Heart left ventricle (tissue), 16 donors: ENCODE measurements around the gene DNAJC25. TPM values are rescaled to one million over a fixed set of nuclear protein-coding genes. Genes with fewer than 3 reads are reported as not detected.
A peak's percentile ranks its signal among the peaks of the same experiment; 100 is the strongest.

Source experiments
- ATAC-seq, 4 donors: fragments of 200-7000 bp; cut with Tn5 transposase; one replicate each; pipeline ENCODE4 v1.9.1; 2020 to 2022; ENCODE audit warnings: moderate library complexity in 4 of 4, mild to moderate bottlenecking in 3 of 4, moderate number of reproducible peaks in 1 of 4
- DNase-seq, 5 donors: peaks; one replicate each; pipeline ENCODE4 v3.0.0-alpha.2; 2020
- H3K27ac ChIP-seq, 12 donors: fragments of 200-600 bp; sonication (generic) in 4 of 12; one replicate each; pipeline versions ENCODE4 v1.5.0 to v1.8.0; 2016 to 2022; ENCODE audit warnings: mild to moderate bottlenecking in 2 of 12
- H3K27me3 ChIP-seq, 9 donors: fragments of 200-600 bp; sonication (generic) in 2 of 9; one replicate each; pipeline versions ENCODE4 v1.5.1 to v1.8.0; 2016 to 2022; ENCODE audit warnings: mild to moderate bottlenecking in 3 of 9
- H3K36me3 ChIP-seq, 9 donors: fragments of 200-600 bp; sonication (generic) in 2 of 9; one replicate each; pipeline versions ENCODE4 v1.5.0 to v1.8.0; 2018 to 2022; ENCODE audit warnings: mild to moderate bottlenecking in 2 of 9
- H3K4me1 ChIP-seq, 12 donors: fragments of 200-600 bp; sonication (generic) in 4 of 12; one replicate each; pipeline versions ENCODE4 v1.5.0 to v1.8.0; 2016 to 2022; ENCODE audit warnings: mild to moderate bottlenecking in 3 of 12
- H3K4me3 ChIP-seq, 12 donors: fragments of 200-600 bp; sonication (generic) in 4 of 12; one replicate each; pipeline versions ENCODE4 v1.5.0 to v1.8.0; 2017 to 2022; ENCODE audit warnings: mild to moderate bottlenecking in 9 of 12, moderate library complexity in 4 of 12
- H3K9me3 ChIP-seq, 12 donors: fragments of 200-600 bp; sonication (generic) in 4 of 12; one replicate each; pipeline versions ENCODE4 v1.5.0 to v1.8.0; 2016 to 2022; ENCODE audit warnings: mild to moderate bottlenecking in 1 of 12
- POLR2A ChIP-seq, 2 donors: fragments of 450-650 bp; IDR thresholded peaks; one replicate each; pipeline ENCODE4 v1.6.1; 2017; ENCODE audit warnings: antibody characterized with exemption in 2 of 2, mild to moderate bottlenecking in 2 of 2, moderate library complexity in 2 of 2
- WGBS, 4 donors: extraction: QIAGEN DNeasy Blood & Tissue Kit in 2 of 4; methylation state at CpG; one replicate each; pipeline versions ENCODE4 v1.1.5 to v1.1.7; 2013 to 2018; 5-methylcytosine and 5-hydroxymethylcytosine counted together
- intact Hi-C, 10 donors: fragments of 100-400 bp; cut with DNase I; formaldehyde crosslinking; loops; one replicate each; pipeline versions ENCODE4 v1.11.1 to v1.14.2; 2022
- polyA plus RNA-seq, 2 donors: library from polyadenylated mRNA; stranded (reverse); fragments of 200-250 nt; gene quantifications; one replicate each; pipeline ENCODE4 v1.2.3, GENCODE V29; 2013
- total RNA-seq, 9 donors: library from RNA; depleted of rRNA in 2 of 9; stranded (reverse); fragments of >200 nt in 2 of 9; fragmentation: NEBNext Ultra II Directional in 3 of 9; extraction: Animal tissue kit (Norgen Biotek cat#: 25700) in 3 of 9; gene quantifications; one replicate each; pipeline versions ENCODE4 v1.1.0 to v1.2.4, GENCODE V29; 2016 to 2023
- TF ChIP-seq, protein P1 (sequence below), 12 donors: fragments of 200-600 bp; sonication (generic) in 4 of 12; IDR thresholded peaks; one replicate each; pipeline versions ENCODE4 v1.5.0 to v1.8.0; 2018 to 2022; ENCODE audit warnings: antibody characterized with exemption in 12 of 12, mild to moderate bottlenecking in 5 of 12
- donor health status: ischemic (EF 13 %, LVEDD 7.1; RV severe dilation, severe dysfunction).
- donor health status: healthy with polysubstance abuse.
- donor health status: DM: no; HTN: yes; CAD: no.
- donor health status: DM: no; HTN: no; CAD: no.
- donor health status: ischemic (EF 25% LVEDD 6.9; RV normal size, moderate dysfunction).
- donor health status: ischemic (EF 25% LVEDD 5.7; RV mildly dilated, moderate dysfunction).
- donor health status: healthy.
- donor health status: DM: yes; HTN: yes; CAD: no.
- donor health status: ischemic (EF 35%, LVEDD 5.7; RV mildly dilated, moderate dysfunction).
- donor health status: nonischemic (EF 11% LVEDD 7.7; RV severe dilation, severe dysfunction).
- donor health status: DM: yes; HTN: yes; CAD: no.
- donor health status: PGD.
- donor health status: ischemic (EF 29% LVEDD 5.4; RV normal size, mild dysfunction).
- donor health status: nonischemic (EF 23%, LVEDD 6.1; RV moderate dilation, normal function).

Gene DNAJC25
- total and polyA plus RNA-seq, 11 donors, result 3.8 to 8.2 (median 5.0) TPM

DNA sequence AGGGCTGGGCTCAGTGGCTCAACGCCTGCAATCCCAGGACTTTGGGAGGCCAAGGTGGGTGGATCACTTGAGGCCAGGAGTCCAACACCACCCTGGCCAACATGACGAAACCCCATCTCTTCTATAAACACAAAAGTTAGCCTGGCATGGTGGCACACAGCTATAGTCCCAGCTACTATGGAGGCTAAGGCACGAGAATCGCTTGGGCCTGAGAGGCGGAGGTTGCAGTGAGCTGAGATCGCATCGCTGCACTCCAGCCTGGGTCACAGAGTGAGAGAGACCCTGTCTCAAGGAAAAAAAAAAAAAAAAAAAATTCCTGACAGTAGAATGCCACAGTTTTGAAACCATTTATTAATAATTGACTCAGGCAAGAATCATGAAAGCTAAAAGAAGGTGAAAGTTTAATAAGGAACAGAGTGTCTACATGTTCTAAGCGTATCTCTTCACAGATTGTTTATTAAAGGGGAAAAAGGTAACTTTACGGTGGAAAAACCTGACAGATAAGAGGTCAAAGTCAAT is 26.0 kb upstream of the DNAJC25 start:
- DNase-seq (no peak), ATAC-seq (no peak)
- intact Hi-C loops, result loop anchor here in 1 of 10 donors (10.0 kb wide), 1 partner anchor 470 kb away; no protein-coding TSS in a partner anchor
- Histone ChIP-seq H3K27ac (no peak overlapping the region), H3K9me3 (no peaks in the 10 kb centered on the region), H3K27me3 (peaks cover 0 to 7% (median 0%) of the 10 kb centered on the region in 9 donors), H3K36me3 (no peaks in the 10 kb centered on the region), H3K4me1 (peaks cover 0 to 8% (median 0%) of the 10 kb centered on the region in 12 donors), H3K4me3 (no peak overlapping the region)
- 87 to 93% (median 92%) methylated on average over 9 of the region's 9 CpGs for WGBS, 4 donors
- TF ChIP-seq POLR2A (IDR thresholded peaks at IDR 0.05), result no peak
- TF ChIP-seq, protein P1, sequence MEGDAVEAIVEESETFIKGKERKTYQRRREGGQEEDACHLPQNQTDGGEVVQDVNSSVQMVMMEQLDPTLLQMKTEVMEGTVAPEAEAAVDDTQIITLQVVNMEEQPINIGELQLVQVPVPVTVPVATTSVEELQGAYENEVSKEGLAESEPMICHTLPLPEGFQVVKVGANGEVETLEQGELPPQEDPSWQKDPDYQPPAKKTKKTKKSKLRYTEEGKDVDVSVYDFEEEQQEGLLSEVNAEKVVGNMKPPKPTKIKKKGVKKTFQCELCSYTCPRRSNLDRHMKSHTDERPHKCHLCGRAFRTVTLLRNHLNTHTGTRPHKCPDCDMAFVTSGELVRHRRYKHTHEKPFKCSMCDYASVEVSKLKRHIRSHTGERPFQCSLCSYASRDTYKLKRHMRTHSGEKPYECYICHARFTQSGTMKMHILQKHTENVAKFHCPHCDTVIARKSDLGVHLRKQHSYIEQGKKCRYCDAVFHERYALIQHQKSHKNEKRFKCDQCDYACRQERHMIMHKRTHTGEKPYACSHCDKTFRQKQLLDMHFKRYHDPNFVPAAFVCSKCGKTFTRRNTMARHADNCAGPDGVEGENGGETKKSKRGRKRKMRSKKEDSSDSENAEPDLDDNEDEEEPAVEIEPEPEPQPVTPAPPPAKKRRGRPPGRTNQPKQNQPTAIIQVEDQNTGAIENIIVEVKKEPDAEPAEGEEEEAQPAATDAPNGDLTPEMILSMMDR (IDR thresholded peaks at IDR 0.05), result no peak

DNA sequence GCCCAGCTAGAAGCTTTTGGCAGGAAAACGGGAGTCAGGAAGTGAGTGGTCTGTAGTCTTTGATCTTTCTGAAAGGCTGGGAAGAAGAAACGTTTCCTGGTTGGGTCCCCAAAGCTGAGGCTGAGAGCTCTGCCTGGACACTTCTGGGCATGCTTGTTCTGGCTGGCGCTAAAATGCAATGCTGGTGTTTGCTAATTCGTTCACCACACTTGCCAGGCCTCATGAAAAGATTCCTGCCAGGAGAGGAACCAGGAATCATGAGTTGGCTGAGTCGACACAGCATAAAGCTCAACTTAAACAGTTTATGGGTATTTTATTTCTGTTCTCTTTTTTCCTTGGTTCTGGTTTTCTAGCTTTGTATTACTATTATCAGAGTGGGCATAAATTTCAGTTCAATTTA is 21.0 kb upstream of the DNAJC25 start:
- Histone ChIP-seq H3K4me3 (no peak overlapping the region), H3K27me3 (peaks cover 0 to 7% (median 0%) of the 10 kb centered on the region in 9 donors), H3K4me1 (peaks cover 0 to 5% (median 0%) of the 10 kb centered on the region in 12 donors), H3K9me3 (no peaks in the 10 kb centered on the region), H3K27ac (no peak overlapping the region), H3K36me3 (no peaks in the 10 kb centered on the region)
- TF ChIP-seq, protein P1 (IDR thresholded peaks at IDR 0.05), result no peak
- no peak for TF ChIP-seq POLR2A (IDR thresholded peaks at IDR 0.05)
- 62 to 72% (median 67%) methylated on average over 5 of the region's 5 CpGs for WGBS, 4 donors
- intact Hi-C loops, result no loop called here
- no peak for DNase-seq
- no peak for ATAC-seq

DNA sequence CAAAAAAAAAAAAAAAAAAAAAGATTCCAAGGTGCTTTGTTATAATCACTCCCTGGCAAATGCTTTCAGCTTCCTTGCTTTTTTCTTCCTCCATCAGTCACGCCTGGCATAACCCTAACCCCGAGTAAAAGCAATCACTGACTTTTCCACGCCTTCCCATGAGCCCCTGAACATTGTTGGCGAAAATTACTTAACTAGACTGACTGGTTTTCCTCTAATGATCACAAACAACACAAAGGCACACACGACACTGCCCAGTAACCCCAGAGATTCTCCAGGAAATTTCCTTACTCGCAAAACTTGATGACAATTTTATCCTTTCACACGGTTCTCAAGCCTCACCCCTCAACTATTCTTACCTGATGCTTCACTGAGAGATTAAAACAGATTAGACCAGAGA is 20.3 kb upstream of the DNAJC25 start:
- Histone ChIP-seq H3K27ac (no peak overlapping the region), H3K4me3 (no peak overlapping the region), H3K4me1 (peaks cover 0 to 5% (median 0%) of the 10 kb centered on the region in 12 donors), H3K27me3 (peaks cover 0 to 7% (median 0%) of the 10 kb centered on the region in 9 donors), H3K36me3 (no peaks in the 10 kb centered on the region), H3K9me3 (no peaks in the 10 kb centered on the region)
- ATAC-seq (no peak), DNase-seq (no peak)
- WGBS, 4 donors, result 80 to 85% (median 83%) methylated on average over 7 of the region's 7 CpGs
- intact Hi-C loops, result no loop called here
- TF ChIP-seq POLR2A (IDR thresholded peaks at IDR 0.05), result no peak
- TF ChIP-seq, protein P1 (IDR thresholded peaks at IDR 0.05), result no peak

DNA sequence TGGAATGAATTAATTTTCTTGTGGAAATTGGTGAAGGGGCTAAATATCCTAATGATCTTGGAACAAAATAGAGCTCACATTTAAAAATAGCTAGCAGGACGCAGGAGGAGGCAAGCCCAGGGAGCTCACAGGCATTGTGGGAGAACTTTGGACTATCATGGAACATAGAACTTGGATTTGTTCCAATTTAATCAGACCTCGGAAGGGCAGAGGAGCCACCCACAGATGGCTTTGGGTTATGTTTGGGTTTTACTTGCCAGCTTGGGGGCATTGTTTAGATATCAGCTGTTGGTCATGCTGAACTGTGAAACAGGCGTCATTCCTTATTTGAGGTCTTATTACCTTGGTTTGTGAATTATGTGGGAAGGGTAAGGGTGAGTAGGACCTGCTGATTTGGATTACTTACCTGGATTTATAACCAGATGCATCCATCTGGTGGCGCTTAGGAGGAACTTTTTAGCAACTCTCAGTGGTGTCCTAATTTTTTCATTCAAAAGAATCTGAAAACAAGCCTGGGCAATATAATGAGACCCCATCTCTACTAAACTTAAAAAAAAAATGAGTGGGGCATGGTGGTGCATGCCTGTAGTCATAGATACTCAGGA is 17.6 kb upstream of the DNAJC25 start:
- Histone ChIP-seq H3K4me3 (no peak overlapping the region), H3K27ac (no peak overlapping the region), H3K9me3 (no peaks in the 10 kb centered on the region), H3K4me1 (peaks cover 0 to 5% (median 0%) of the 10 kb centered on the region in 12 donors), H3K27me3 (peaks cover 0 to 5% (median 0%) of the 10 kb centered on the region in 9 donors), H3K36me3 (no peaks in the 10 kb centered on the region)
- no peak for TF ChIP-seq POLR2A (IDR thresholded peaks at IDR 0.05)
- TF ChIP-seq, protein P1 (IDR thresholded peaks at IDR 0.05), result no peak
- intact Hi-C loops, result no loop called here
- DNase-seq, result no peak
- 18 to 49% (median 38%) methylated on average over 4 of the region's 4 CpGs for WGBS, 4 donors
- ATAC-seq, result peak in 3 of 4 donors; percentile 49 to 68 (median 54)
